HepG2 (cell line): Measurements from ENCODE around the gene ARHGEF16. TPM values are rescaled to one million over a fixed set of nuclear protein-coding genes. Genes with fewer than 3 reads are reported as not detected.

Experiments used
- ARHGAP35 ChIP-seq: sonication (generic); formaldehyde crosslinking; IDR thresholded peaks from 2 replicates; pipeline ENCODE4 v1.9.0; 2022; ENCODE audit warnings: mild to moderate bottlenecking, inconsistent platforms, moderate library complexity, missing genetic modification reagents, borderline replicate concordance
- ARID2 ChIP-seq: sonication (generic); formaldehyde crosslinking; IDR thresholded peaks from 2 replicates; pipeline ENCODE4 v1.8.1; 2022; ENCODE audit warnings: mild to moderate bottlenecking, missing genetic modification reagents, borderline replicate concordance
- FIP1L1 ChIP-seq: fragments of 200-400 bp; formaldehyde crosslinking; IDR thresholded peaks from 2 replicates; pipeline ENCODE4 v1.6.1; 2018; ENCODE audit warnings: low read depth, mild to moderate bottlenecking, low read length, moderate library complexity, borderline replicate concordance; ENCODE audit not compliant: insufficient read depth
- FOXA3 ChIP-seq: IDR thresholded peaks from 2 replicates; pipeline ENCODE4 v1.6.1; 2016; ENCODE audit warnings: missing genetic modification reagents, missing compliant biosample characterization
- GATAD1 ChIP-seq: IDR thresholded peaks from 2 replicates; pipeline ENCODE4 v1.6.1; 2016; ENCODE audit warnings: missing genetic modification reagents, missing compliant biosample characterization
- NFYB ChIP-seq: sonication (generic); formaldehyde crosslinking; IDR thresholded peaks from 2 replicates; pipeline ENCODE4 v1.4.0; 2020; ENCODE audit warnings: missing genetic modification reagents
- NONO ChIP-seq, 2 experiments: fragments of 450-650 bp in 1 of 2; sonication (generic) in 1 of 2; formaldehyde crosslinking in 1 of 2; IDR thresholded peaks in 1 of 2; conservative IDR thresholded peaks in 1 of 2; 2 replicates each; pipeline versions ENCODE4 v1.6.1 to v1.8.0; 2017 to 2022; ENCODE audit warnings: mild to moderate bottlenecking in 1 of 2, missing genetic modification reagents in 1 of 2, moderate library complexity in 1 of 2
- ZBTB21 ChIP-seq: sonication (generic); formaldehyde crosslinking; IDR thresholded peaks from 2 replicates; pipeline ENCODE4 v1.4.0; 2020; ENCODE audit warnings: missing genetic modification reagents
- ZBTB3 ChIP-seq: sonication (generic); formaldehyde crosslinking; IDR thresholded peaks from 2 replicates; pipeline ENCODE4 v1.4.0; 2020; ENCODE audit warnings: low read depth, mild to moderate bottlenecking, moderate library complexity, missing genetic modification reagents, borderline replicate concordance
- ZNF230 ChIP-seq: sonication (generic); formaldehyde crosslinking; IDR thresholded peaks from 2 replicates; pipeline ENCODE4 v1.4.0; 2020; ENCODE audit warnings: mild to moderate bottlenecking, missing genetic modification reagents
- ZNF451 ChIP-seq: sonication (generic); formaldehyde crosslinking; IDR thresholded peaks from 2 replicates; pipeline ENCODE4 v1.5.0; 2020; ENCODE audit warnings: mild to moderate bottlenecking, missing genetic modification reagents
- ZNF781 ChIP-seq: sonication (generic); formaldehyde crosslinking; IDR thresholded peaks from 2 replicates; pipeline ENCODE4 v1.5.1; 2020; ENCODE audit warnings: borderline replicate concordance, mild to moderate bottlenecking, missing genetic modification reagents; ENCODE audit errors: not compliant biosample characterization
- polyA plus RNA-seq, 8 experiments: library from polyadenylated mRNA; depleted of rRNA in 3 of 8; stranded (reverse) in 7 of 8; unstranded in 1 of 8; fragments of >200 nt; fragmentation: Illumina TruSeq in 4 of 8; extraction: Trizol in 4 of 8; gene quantifications; 2 replicates each; pipeline versions ENCODE4 v1.2.1 to v1.2.3, GENCODE V29; 2011 to 2016; ENCODE audit warnings: low read depth in 4 of 8, missing spikeins in 1 of 8, mixed read lengths in 1 of 8; ENCODE audit not compliant: insufficient read depth in 1 of 8
- total RNA-seq, 5 experiments: library from RNA; depleted of rRNA; stranded (reverse); fragments of >200 nt; fragmentation: Illumina TruSeq; extraction: Trizol; gene quantifications; 2 replicates each; pipeline ENCODE4 v1.2.3, GENCODE V29; 2016; ENCODE audit warnings: low read depth in 1 of 5
- TF ChIP-seq, protein P1 (sequence below): sonication (generic); formaldehyde crosslinking; IDR thresholded peaks from 2 replicates; pipeline ENCODE4 v1.9.0; 2021; ENCODE audit warnings: missing genetic modification reagents, mild to moderate bottlenecking, borderline replicate concordance
- TF ChIP-seq, protein P2 (sequence below): sonication (generic); formaldehyde crosslinking; IDR thresholded peaks from 2 replicates; pipeline ENCODE4 v1.4.0; 2020; ENCODE audit warnings: missing genetic modification reagents
- TF ChIP-seq, protein P3 (sequence below): sonication (generic); formaldehyde crosslinking; IDR thresholded peaks from 2 replicates; pipeline ENCODE4 v1.5.1; 2020; ENCODE audit warnings: mild to moderate bottlenecking, missing genetic modification reagents, moderate library complexity
- TF ChIP-seq, protein P4 (sequence below): sonication (generic); formaldehyde crosslinking; conservative IDR thresholded peaks from 2 replicates; pipeline ENCODE4 v1.4.0; 2020; ENCODE audit warnings: missing genetic modification reagents
- TF ChIP-seq, protein P5 (sequence below): sonication (generic); formaldehyde crosslinking; IDR thresholded peaks from 2 replicates; pipeline ENCODE4 v1.4.0; 2020; ENCODE audit warnings: missing genetic modification reagents

ARHGEF16 gene
- total and polyA plus RNA-seq, 2 of the 13 experiments (the other 11 are each of a cell fraction or from before 2014, with no cell fraction given): 20.3 to 39.9 TPM

DNA sequence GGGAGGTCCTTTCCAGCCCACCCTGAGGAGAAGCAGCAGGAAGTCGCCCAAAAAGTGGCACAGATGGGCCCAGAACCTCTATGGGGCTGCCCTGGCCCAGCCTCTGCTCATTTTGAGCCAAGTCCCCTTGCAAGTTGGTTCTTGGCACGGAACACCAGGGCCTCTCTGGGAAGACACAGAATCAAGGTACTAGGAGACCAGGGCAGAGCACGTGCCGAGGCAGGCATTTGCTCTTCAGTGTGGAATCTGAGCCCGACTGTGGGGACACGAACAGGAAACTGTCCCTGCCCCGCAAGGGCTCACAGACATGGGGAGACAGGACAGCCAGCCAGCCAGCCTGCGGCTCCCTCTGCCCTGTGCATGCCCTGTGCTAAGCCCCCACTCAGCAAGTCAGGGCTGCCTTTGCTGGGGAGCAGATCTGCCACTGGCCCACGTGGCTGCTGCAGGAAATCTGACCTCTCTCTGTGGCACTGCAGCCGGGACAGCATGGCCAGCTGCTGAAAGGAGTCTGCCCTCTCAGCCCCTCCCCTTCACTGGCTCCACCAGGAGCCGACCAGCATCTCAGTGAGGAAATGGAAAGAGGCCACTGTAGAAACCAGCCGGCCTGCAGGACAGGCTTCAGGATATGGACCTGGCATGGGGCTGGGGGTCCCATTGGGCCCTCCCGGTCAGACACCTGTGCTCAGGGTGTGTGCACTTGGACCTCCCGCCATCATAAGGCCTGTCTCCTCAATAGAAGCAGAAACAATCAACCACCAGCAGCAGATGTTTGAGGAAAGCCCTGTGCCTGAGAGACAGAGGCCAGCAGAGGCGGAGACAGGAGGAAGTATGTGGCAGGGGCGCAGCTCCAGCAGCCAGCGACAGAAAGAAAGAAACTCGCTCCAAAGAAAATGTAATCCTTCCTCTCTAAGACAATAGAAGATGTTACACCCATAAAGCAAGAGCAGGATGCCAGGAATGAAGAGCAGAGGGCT, 3.7 kb downstream of the ARHGEF16 start (continued):
- TF ChIP-seq ZNF781 (no peak), ZBTB3 (no peak), NONO (IDR thresholded peaks at IDR 0.05) (no peak), NONO (CRISPR knock-in tag; conservative IDR thresholded peaks at IDR 0.05) (0 out of 2 replicates have a peak, but pooled peaks have one; percentile 60), ARID2 (CRISPR knock-in tag) (no peak), ZNF230 (CRISPR knock-in tag) (no peak), FIP1L1 (no peak), ARHGAP35 (CRISPR knock-in tag) (no peak), ZNF451 (CRISPR knock-in tag) (no peak), GATAD1 (CRISPR knock-in tag) (no peak), FOXA3 (CRISPR knock-in tag) (no peak), ZBTB21 (CRISPR knock-in tag) (no peak), NFYB (CRISPR knock-in tag) (no peak)
- TF ChIP-seq, protein P1, sequence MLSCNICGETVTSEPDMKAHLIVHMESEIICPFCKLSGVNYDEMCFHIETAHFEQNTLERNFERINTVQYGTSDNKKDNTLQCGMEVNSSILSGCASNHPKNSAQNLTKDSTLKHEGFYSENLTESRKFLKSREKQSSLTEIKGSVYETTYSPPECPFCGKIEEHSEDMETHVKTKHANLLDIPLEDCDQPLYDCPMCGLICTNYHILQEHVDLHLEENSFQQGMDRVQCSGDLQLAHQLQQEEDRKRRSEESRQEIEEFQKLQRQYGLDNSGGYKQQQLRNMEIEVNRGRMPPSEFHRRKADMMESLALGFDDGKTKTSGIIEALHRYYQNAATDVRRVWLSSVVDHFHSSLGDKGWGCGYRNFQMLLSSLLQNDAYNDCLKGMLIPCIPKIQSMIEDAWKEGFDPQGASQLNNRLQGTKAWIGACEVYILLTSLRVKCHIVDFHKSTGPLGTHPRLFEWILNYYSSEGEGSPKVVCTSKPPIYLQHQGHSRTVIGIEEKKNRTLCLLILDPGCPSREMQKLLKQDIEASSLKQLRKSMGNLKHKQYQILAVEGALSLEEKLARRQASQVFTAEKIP (CRISPR knock-in tag): no peak
- TF ChIP-seq, protein P2, sequence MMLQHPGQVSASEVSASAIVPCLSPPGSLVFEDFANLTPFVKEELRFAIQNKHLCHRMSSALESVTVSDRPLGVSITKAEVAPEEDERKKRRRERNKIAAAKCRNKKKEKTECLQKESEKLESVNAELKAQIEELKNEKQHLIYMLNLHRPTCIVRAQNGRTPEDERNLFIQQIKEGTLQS (CRISPR knock-in tag): 0 out of 2 replicates have a peak, but pooled peaks have one; percentile 8
- TF ChIP-seq, protein P3, sequence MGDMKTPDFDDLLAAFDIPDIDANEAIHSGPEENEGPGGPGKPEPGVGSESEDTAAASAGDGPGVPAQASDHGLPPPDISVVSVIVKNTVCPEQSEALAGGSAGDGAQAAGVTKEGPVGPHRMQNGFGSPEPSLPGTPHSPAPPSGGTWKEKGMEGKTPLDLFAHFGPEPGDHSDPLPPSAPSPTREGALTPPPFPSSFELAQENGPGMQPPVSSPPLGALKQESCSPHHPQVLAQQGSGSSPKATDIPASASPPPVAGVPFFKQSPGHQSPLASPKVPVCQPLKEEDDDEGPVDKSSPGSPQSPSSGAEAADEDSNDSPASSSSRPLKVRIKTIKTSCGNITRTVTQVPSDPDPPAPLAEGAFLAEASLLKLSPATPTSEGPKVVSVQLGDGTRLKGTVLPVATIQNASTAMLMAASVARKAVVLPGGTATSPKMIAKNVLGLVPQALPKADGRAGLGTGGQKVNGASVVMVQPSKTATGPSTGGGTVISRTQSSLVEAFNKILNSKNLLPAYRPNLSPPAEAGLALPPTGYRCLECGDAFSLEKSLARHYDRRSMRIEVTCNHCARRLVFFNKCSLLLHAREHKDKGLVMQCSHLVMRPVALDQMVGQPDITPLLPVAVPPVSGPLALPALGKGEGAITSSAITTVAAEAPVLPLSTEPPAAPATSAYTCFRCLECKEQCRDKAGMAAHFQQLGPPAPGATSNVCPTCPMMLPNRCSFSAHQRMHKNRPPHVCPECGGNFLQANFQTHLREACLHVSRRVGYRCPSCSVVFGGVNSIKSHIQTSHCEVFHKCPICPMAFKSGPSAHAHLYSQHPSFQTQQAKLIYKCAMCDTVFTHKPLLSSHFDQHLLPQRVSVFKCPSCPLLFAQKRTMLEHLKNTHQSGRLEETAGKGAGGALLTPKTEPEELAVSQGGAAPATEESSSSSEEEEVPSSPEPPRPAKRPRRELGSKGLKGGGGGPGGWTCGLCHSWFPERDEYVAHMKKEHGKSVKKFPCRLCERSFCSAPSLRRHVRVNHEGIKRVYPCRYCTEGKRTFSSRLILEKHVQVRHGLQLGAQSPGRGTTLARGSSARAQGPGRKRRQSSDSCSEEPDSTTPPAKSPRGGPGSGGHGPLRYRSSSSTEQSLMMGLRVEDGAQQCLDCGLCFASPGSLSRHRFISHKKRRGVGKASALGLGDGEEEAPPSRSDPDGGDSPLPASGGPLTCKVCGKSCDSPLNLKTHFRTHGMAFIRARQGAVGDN (CRISPR knock-in tag): peak; percentile 87
- TF ChIP-seq, protein P4, sequence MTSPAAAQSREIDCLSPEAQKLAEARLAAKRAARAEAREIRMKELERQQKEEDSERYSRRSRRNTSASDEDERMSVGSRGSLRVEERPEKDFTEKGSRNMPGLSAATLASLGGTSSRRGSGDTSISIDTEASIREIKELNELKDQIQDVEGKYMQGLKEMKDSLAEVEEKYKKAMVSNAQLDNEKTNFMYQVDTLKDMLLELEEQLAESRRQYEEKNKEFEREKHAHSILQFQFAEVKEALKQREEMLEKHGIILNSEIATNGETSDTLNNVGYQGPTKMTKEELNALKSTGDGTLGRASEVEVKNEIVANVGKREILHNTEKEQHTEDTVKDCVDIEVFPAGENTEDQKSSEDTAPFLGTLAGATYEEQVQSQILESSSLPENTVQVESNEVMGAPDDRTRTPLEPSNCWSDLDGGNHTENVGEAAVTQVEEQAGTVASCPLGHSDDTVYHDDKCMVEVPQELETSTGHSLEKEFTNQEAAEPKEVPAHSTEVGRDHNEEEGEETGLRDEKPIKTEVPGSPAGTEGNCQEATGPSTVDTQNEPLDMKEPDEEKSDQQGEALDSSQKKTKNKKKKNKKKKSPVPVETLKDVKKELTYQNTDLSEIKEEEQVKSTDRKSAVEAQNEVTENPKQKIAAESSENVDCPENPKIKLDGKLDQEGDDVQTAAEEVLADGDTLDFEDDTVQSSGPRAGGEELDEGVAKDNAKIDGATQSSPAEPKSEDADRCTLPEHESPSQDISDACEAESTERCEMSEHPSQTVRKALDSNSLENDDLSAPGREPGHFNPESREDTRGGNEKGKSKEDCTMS: no peak
- TF ChIP-seq, protein P5, sequence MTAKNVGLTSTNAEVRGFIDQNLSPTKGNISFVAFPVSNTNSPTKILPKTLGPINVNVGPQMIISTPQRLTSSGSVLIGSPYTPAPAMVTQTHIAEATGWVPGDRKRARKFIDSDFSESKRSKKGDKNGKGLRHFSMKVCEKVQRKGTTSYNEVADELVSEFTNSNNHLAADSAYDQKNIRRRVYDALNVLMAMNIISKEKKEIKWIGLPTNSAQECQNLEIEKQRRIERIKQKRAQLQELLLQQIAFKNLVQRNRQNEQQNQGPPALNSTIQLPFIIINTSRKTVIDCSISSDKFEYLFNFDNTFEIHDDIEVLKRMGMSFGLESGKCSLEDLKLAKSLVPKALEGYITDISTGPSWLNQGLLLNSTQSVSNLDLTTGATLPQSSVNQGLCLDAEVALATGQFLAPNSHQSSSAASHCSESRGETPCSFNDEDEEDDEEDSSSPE (CRISPR knock-in tag): no peak
